Bronchial epithelial cell (primary cell): ENCODE measurements around the gene ZNRF2. TPM values are rescaled to one million over a fixed set of nuclear protein-coding genes. Genes with fewer than 3 reads are reported as not detected.

Source experiments
- DNase-seq: peaks from one replicate; pipeline ENCODE4 v3.0.0-alpha.2; 2010; ENCODE audit warnings: low read depth
- FAIRE-seq: peaks from 2 replicates; lab custom pipeline; 2011; peaks lifted over from hg19 to GRCh38; lab: Jason Lieb, UNC
- H3K27me3 ChIP-seq: 2 replicates; pipeline ENCODE4 v1.5.1; 2011; ENCODE audit warnings: low read length; ENCODE audit not compliant: control insufficient read depth, insufficient read depth
- H3K36me3 ChIP-seq: 2 replicates; pipeline ENCODE4 v1.5.1; 2011; ENCODE audit warnings: low read length; ENCODE audit not compliant: control insufficient read depth, insufficient read depth
- H3K4me3 ChIP-seq: 2 replicates; pipeline ENCODE4 v1.5.1; 2011; ENCODE audit warnings: mild to moderate bottlenecking, low read depth, low read length, control low read depth
- total RNA-seq: library from RNA; depleted of rRNA; stranded (reverse); fragments of >200 nt; gene quantifications from 2 replicates; pipeline ENCODE4 v1.2.1, GENCODE V29; 2014
- TF ChIP-seq, protein P1 (sequence below): IDR thresholded peaks from 2 replicates; pipeline ENCODE4 v1.5.1; 2011; ENCODE audit warnings: mild to moderate bottlenecking, moderate library complexity, low read length, control low read depth, inconsistent platforms; ENCODE audit not compliant: insufficient read depth, severe bottlenecking

The ZNRF2 gene
- total RNA-seq, 1 donor from 2014 or later = 18.4 TPM

DNA sequence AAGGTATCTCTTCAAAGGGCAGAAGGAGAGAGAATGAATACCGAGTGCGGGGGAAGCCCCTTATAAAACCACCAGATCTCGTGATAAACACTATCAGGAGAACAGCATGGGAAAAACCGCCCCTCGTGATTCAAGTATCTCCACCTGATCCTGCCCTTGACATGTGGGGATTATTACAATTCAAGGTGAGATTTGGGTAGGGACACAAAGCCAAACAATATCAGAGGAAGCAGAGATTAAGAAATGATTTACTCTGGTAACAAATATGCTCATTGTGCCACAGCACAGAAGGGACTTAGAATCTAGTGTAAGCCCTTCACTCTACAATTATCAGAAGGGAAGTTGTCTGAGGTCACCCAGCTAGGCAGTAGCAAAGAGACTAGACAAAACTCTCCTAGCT, 40.1 kb upstream of the ZNRF2 start:
- Histone ChIP-seq H3K36me3 (no peaks in the 10 kb centered on the region), H3K4me3 (no peak overlapping the region), H3K27me3 (no peaks in the 10 kb centered on the region)
- DNase-seq (no peak), FAIRE-seq (no peak)
- TF ChIP-seq, protein P1, sequence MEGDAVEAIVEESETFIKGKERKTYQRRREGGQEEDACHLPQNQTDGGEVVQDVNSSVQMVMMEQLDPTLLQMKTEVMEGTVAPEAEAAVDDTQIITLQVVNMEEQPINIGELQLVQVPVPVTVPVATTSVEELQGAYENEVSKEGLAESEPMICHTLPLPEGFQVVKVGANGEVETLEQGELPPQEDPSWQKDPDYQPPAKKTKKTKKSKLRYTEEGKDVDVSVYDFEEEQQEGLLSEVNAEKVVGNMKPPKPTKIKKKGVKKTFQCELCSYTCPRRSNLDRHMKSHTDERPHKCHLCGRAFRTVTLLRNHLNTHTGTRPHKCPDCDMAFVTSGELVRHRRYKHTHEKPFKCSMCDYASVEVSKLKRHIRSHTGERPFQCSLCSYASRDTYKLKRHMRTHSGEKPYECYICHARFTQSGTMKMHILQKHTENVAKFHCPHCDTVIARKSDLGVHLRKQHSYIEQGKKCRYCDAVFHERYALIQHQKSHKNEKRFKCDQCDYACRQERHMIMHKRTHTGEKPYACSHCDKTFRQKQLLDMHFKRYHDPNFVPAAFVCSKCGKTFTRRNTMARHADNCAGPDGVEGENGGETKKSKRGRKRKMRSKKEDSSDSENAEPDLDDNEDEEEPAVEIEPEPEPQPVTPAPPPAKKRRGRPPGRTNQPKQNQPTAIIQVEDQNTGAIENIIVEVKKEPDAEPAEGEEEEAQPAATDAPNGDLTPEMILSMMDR = no peak

DNA sequence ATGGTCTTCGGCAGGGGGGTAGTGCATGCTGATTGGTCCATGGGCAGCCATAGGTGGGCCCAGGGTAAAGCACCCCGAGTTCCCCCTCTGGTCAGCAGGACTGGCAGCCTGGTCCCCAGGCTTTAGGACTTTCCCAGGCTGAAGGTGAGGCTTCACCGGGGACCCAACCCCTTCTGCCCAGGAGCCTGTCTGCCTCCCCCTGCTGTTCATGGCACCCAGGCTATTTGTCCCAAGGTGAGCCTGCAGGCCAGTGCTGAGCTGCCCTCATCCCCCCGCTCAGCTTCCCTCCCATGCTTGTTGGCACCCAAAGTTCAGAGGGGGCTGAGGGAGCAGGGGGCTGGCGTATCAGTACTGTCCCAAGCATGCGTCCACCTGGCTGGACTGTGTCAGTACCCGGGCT, 38.5 kb upstream of the ZNRF2 start:
- Histone ChIP-seq H3K36me3 (no peaks in the 10 kb centered on the region), H3K4me3 (no peak overlapping the region), H3K27me3 (no peaks in the 10 kb centered on the region)
- DNase-seq = no peak
- no peak for FAIRE-seq
- TF ChIP-seq, protein P1 = no peak

DNA sequence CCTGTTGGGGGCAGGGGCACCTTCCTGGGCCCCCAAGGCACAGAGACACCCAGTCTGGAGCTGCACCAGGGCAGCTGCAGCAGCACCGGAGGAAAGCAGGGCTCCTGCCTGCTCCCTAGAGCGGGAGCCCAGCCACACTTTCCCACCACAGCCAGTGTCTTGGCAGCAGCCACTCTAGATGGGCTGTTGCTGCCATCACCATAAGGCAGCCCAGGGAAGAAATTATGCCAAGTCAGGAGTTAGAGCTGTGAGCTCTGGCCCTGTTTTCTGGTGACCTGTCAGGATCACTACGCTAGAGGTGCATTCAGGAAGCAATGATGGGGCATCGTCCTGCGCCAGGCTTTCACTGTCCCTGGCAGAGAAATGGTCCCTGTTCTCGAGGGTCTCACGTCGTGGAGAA, 38.0 kb upstream of the ZNRF2 start:
- no peak for FAIRE-seq
- no peak overlapping the region for H3K4me3 ChIP-seq
- H3K27me3 ChIP-seq = no peaks in the 10 kb centered on the region
- H3K36me3 ChIP-seq = no peaks in the 10 kb centered on the region
- TF ChIP-seq, protein P1 = no peak
- DNase-seq = no peak

DNA sequence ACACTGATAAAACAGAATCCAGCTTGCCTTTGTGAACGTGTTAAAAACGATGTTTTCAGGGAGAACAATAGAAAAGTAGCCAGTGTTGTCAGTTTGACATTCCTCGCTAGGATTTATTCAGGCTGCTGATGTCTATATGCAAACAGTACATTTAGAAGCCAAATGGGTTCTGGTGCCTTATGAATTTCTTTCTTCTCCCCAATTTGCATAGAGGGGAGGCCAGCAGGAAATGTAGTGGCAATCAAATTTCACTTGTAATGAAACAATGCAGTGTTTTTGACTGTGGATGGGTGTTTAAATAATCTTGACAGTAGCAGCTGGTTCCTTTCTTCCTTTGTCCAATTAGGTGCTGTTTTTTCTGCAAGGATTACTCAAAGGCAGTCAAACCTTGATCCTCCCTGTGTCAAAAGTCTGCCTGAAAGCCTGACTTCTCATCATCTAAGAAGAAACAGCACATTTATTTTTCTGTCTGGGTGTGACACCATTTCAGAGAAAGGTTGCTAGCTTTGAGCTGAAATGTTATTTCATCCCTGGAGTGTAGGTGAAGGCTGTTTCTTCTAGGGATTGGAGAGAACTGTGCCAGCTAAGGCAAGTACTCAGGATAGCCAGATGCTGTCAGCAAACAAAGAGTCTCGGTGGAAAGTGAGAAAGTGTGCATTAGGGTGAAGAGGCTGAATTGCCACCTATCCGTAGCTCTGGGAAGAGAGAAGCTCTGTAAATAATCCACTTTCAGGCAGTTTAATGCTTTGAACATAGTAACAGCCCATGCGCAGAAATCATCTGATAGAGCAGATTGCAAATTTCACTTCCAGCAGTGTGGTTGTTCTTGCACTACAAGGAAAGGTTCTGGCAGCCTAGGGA, 36.6 kb upstream of the ZNRF2 start:
- FAIRE-seq (no peak), DNase-seq (no peak)
- Histone ChIP-seq H3K4me3 (no peak overlapping the region), H3K27me3 (no peaks in the 10 kb centered on the region), H3K36me3 (no peaks in the 10 kb centered on the region)
- TF ChIP-seq, protein P1 = no peak

DNA sequence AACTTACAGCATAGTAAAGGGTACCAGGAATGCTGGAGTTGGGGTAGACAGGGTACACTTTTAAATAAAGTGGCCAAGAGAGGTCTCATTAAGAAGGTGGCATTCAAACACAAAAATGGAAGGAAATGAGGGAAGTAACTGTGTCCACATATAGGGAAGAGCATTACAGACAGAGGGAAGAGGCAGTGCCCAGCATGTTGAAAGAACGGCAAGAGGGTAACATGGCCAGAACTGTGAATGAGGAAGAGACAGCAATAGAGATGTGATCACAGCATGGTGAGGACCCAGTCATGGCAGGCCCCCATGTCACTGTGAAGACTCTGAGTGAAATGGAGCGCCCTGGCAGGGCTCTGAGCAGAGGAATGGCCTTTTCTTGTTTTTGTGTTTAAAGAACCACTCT, 35.1 kb upstream of the ZNRF2 start:
- H3K4me3 ChIP-seq = no peak overlapping the region
- no peak for FAIRE-seq
- H3K27me3 ChIP-seq = no peaks in the 10 kb centered on the region
- TF ChIP-seq, protein P1 = no peak
- no peaks in the 10 kb centered on the region for H3K36me3 ChIP-seq
- no peak for DNase-seq
